ENCODE results near the gene P2RY13.
A peak's percentile ranks its signal among the peaks of the same experiment; 100 is the strongest.

Gene P2RY13

DNA sequence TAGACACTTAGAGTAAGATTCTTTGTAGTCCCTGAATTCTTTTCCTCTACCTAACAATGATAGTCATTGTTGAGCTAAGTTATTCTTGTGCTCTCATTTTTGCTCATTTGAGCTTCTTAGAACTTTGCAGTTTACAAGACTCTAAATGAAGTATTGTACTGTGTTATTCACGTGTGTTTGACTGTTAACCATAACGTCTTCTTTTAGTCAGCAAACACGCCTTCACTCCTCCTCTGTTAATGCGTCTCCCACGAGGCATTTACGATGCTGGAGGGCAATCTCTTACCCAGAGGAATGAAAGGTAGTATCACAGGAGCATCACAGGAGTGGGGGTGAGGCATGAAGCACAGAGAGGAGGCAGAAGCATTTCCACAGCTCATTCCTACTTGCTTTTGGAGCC is 36.2 kb downstream of the P2RY13 start:
- DNase-seq (ENCODE audit: low spot score) = no peak

- DNase-seq (ENCODE audit: low spot score) = peak; percentile 15
These were observed 38.7 kb downstream of the P2RY13 start for GRCh38 chr3:151290673-151291072.

GRCh38 chr3:151289445-151289844 is 39.9 kb downstream of the P2RY13 start:
- DNase-seq (ENCODE audit: low spot score) = no peak

DNA sequence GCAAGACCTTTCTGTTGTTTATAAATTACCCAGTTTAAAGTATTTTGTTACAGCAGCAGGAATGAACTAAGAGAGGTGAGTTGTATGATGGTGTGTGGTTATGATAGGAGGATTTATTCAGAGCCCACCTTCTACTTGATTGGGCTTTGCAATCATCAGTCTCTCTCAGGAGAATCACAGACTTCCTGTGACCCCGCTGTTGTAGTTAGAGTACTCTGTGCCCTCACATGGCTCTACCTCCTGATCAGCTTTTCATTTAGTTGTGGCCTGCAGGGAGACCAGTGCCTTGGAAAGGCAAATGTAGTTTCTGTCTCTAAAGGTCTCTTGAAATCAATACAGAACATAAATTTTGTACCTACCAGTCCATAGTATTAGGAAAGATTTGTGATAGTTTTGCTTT is 43.4 kb downstream of the P2RY13 start:
- DNase-seq (ENCODE audit: low spot score) = no peak

GRCh38 chr3:151283907-151284461 is 45.4 kb downstream of the P2RY13 start:
- DNase-seq (ENCODE audit: low spot score) = no peak

DNA sequence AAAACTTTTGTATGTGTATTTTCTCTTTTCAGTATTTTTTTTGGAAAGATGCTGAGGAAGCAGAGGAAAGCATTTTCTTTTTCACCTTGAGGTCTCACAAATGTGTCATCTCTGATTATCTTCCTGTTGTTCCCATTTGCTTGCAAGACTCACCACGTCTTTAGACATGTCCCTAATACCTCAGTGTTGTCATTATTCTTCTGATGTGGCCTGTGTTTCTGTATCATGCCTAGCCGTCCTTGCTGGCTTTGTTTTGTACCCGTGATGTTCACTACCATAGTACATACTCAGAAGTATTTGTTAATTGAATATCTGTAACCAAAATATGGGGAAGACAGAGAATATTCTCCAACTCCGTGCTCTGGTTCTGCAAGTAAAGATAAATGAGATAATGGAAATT is 46.0 kb downstream of the P2RY13 start:
- no peak for DNase-seq (ENCODE audit: low spot score)

DNA sequence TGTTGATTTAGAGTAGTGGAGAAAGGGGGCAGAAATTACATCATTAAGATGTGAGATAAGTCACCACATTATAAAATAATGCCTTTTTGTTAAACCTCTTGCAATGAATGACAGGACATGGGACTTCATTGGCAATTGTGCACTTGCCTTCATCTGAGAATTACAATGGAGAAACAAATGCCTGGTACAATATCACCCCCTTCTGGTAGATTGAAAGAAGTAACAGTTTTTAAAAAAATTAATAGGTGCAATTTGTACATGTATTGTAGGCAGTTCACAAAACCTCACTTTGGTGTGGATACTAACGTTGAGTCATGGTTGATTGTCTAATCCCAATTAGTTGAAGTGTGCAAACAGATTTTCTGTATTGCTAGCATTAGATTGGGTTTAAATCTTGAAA is 46.4 kb downstream of the P2RY13 start:
- peak; percentile 55 for DNase-seq (ENCODE audit: low spot score)

DNA sequence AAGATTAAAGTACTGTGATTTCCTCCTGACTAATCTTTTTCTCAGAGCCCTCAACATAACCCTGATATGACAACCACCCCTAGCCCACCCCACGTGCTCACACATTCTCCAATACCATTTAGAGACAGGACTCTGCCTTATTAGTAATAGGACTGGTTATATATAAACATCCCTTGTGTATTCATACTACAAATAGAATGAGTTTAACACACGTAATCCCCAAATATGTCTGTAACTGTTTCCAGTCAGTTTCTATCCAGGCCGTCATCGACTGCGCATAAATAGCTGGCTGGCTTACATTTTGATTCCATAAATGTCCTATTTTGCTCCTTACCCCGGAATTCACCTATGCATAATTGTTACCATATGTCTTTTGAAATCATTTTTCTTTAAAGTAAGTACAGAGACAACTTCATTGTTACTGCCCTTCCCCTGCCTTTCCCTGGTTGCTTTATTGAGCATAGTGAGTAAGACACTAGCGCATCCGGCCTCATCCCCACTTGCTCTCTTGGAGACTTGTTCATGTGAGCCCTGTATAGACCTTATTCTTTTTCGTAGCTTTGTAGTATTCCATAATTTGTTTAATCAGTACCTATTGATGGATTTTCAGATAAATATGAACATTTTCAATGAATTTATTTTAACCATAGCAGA is 47.6 kb downstream of the P2RY13 start:
- no peak for DNase-seq (ENCODE audit: low spot score)

DNA sequence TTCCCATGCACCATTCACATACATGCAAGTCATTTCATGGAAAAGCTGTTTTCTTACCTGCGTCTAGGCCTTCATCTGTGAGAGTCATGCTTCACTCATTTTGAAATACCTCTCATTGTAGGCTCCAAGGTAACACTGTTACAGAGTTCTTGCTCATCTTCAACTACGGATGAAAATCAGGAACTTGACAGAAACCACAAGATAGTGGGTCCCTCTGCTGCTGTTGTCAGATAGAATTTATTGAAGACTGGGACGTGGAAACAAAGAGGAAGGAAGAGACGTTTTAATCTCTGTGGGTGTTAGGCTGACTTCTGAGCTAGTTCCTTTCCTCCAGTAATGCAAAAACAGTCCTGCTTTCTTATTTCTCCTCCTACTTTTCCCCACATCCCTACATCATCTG is 51.1 kb downstream of the P2RY13 start, which contains the start of gene P2RY14:
TSS of gene P2RY14 (minus strand) at position 313 of the 400 bp plus-strand sequence. CDS start 64,226 bp downstream, outside the sequence.
- DNase-seq (ENCODE audit: low spot score) = no peak

DNA sequence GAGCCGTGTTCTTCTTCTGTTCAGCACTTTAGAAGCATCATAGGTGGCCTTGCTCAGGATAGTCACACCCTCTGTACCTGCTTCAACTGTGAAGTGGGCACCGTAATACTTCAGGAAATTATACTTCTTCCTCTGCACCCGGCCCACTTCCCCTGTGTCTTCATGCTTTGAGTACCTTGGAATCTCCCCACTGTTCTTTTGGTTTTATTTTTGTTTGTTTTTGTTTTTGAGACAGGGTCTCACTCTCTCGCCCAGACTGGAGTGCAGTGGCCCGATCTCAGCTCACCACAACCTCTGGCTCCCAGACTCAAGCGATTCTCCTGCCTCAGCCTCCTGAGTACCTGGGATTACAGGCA is 52.7 kb downstream of the P2RY13 start:
- peak; percentile 13 for DNase-seq (ENCODE audit: low spot score)
